Esophagus (tissue), 2 donors: Measurements from ENCODE around the gene MTMR2. TPM values are rescaled to one million over a fixed set of nuclear protein-coding genes. Genes with fewer than 3 reads are reported as not detected.
"Not testable (repeated sequence)": the region's sequence is repeated elsewhere in the genome, so short reads cannot be mapped to it uniquely, and the experiment has no call there.

Experiments
- H3K27ac ChIP-seq, 2 donors: one replicate each; pipeline ENCODE4 v1.5.1; 2013; ENCODE audit warnings: low read depth in 2 of 2, mild to moderate bottlenecking in 2 of 2, inconsistent platforms in 1 of 2, low read length in 1 of 2, moderate library complexity in 1 of 2
- H3K27me3 ChIP-seq, 2 donors: one replicate each; pipeline ENCODE4 v1.6.1; 2013; ENCODE audit warnings: low read length in 2 of 2, control low read depth in 1 of 2, mild to moderate bottlenecking in 1 of 2; ENCODE audit not compliant: insufficient read depth in 2 of 2, control insufficient read depth in 1 of 2
- H3K36me3 ChIP-seq, 2 donors: one replicate each; pipeline ENCODE4 v1.6.1; 2013; ENCODE audit warnings: low read length in 1 of 2; ENCODE audit not compliant: control insufficient read depth in 2 of 2, insufficient read depth in 2 of 2
- H3K4me1 ChIP-seq, 2 donors: one replicate each; pipeline ENCODE4 v1.6.1; 2013; ENCODE audit warnings: low read length in 1 of 2; ENCODE audit not compliant: control insufficient read depth in 2 of 2, insufficient read depth in 2 of 2
- H3K4me3 ChIP-seq, 2 donors: one replicate each; pipeline ENCODE4 v1.5.1; 2013; ENCODE audit warnings: low read length in 2 of 2, mild to moderate bottlenecking in 2 of 2, low read depth in 1 of 2, moderate library complexity in 1 of 2
- H3K9me3 ChIP-seq, 2 donors: one replicate each; pipeline ENCODE4 v1.6.1; 2013; ENCODE audit warnings: mild to moderate bottlenecking in 2 of 2, low read depth in 1 of 2, low read length in 1 of 2, moderate library complexity in 1 of 2; ENCODE audit not compliant: control insufficient read depth in 2 of 2, insufficient read depth in 1 of 2
- WGBS, 2 donors: extraction: QIAGEN DNeasy Blood & Tissue Kit; methylation state at CpG; one replicate each; pipeline ENCODE4 v1.1.7; 2013; 5-methylcytosine and 5-hydroxymethylcytosine counted together
- polyA plus RNA-seq, 2 donors: library from polyadenylated mRNA; stranded (reverse); fragments of 200-250 nt; gene quantifications; one replicate each; pipeline ENCODE4 v1.2.3, GENCODE V29; 2013
- donor health status: healthy with polysubstance abuse.
- donor health status: Bipolar disorder and iron deficiency.

MTMR2 gene
- polyA plus RNA-seq, 2 donors, result 5.6 to 10.0 TPM

- WGBS, 2 donors, result 96 to 97% methylated on average over 4 of the region's 4 CpGs
- not testable (repeated sequence) for H3K9me3 ChIP-seq, H3K36me3 ChIP-seq, H3K4me3 ChIP-seq, H3K27me3 ChIP-seq, H3K4me1 ChIP-seq, H3K27ac ChIP-seq
Observed at GRCh38 chr11:95811052-95811451, 112.9 kb downstream of the MTMR2 start.

DNA sequence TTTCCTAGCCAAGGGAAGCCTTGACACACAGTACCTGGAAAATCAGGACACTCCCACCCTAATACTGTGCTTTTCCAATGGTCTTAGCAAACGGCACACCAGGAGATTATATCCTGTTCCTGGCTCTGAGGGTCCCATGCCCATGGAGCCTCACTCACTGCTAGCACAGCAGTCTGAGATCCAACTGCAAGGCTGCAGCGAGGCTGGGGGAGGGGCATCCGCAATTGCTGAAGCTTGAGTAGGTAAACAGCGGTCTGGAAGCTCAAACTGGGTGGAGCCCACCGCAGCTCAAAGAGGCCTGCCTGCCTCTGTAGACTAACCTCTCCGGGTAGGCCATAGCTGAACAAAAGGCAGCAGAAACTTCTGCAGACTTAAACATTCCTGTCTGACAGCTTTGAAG lies 117.4 kb downstream of the MTMR2 start:
- H3K4me1 ChIP-seq, H3K4me3 ChIP-seq, H3K9me3 ChIP-seq, H3K36me3 ChIP-seq, H3K27me3 ChIP-seq, H3K27ac ChIP-seq: not testable (repeated sequence)
- 95% methylated on average over 6 of the region's 6 CpGs for WGBS, 2 donors

- 80 to 94% methylated on average over 2 of the region's 2 CpGs for WGBS, 2 donors
- H3K4me1 ChIP-seq, result no peaks in the 10 kb centered on the region
- peaks cover 0 to 2% of the 10 kb centered on the region in 2 donors for H3K36me3 ChIP-seq
Observed at GRCh38 chr11:95805869-95806268, 118.0 kb downstream of the MTMR2 start.

DNA sequence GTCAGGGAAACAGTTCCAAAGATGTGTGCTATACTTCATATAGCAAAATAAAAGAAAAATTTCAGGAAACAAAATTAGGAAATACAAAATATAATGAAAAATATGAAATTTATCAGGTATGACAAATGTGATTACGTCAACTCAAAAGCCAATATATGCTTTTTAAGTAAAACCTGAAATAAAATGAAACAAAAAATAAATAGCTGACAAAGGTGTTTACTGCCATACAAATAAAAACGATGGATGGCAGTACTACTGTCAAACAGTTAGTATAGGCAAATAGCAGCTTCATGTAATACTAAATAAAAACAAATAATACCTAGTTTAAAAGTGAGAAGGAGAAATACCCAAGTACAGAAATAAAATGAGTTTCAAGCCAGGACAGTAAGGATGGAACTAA lies 119.9 kb downstream of the MTMR2 start:
- 95 to 96% methylated on average over 2 of the region's 2 CpGs for WGBS, 2 donors
- Histone ChIP-seq H3K27me3 (no peaks in the 10 kb centered on the region), H3K27ac (no peak overlapping the region), H3K4me1 (no peaks in the 10 kb centered on the region), H3K9me3 (no peaks in the 10 kb centered on the region), H3K4me3 (no peak overlapping the region), H3K36me3 (peaks cover 0 to 2% of the 10 kb centered on the region in 2 donors)

More at GRCh38 chr11:95805869-95806268, 118.0 kb downstream of the MTMR2 start:
- H3K9me3 ChIP-seq, result no peaks in the 10 kb centered on the region
- H3K27me3 ChIP-seq, result no peaks in the 10 kb centered on the region
- H3K27ac ChIP-seq, result no peak overlapping the region
- H3K4me3 ChIP-seq, result no peak overlapping the region

GRCh38 chr11:95802806-95803205 lies 121.1 kb downstream of the MTMR2 start:
- Histone ChIP-seq H3K4me1 (no peaks in the 10 kb centered on the region), H3K9me3 (no peaks in the 10 kb centered on the region), H3K36me3 (peaks cover 0 to 2% of the 10 kb centered on the region in 2 donors), H3K27me3 (no peaks in the 10 kb centered on the region), H3K27ac (no peak overlapping the region), H3K4me3 (no peak overlapping the region)
- 99 to 100% methylated on average over 1 of the region's 1 CpG for WGBS, 2 donors

DNA sequence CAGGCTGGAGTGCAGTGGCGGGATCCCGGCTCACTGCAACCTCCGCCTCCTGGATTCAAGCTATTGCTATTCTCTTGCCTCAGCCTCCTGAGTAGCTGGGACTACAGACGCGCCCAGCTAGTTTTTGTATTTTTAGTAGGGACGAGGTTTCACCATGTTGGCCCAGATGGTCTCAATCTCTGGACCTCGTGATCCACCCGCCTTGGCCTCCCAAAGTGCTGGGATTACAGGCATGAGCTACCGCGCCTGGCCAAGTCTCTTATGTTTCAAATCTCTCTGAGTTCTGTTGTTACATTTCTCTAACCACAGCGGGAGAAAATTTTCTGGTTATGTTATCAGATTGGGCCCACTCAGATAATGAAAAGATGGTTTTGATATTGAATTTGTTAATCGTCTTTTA lies 123.5 kb downstream of the MTMR2 start:
- Histone ChIP-seq H3K4me1 (no peaks in the 10 kb centered on the region), H3K36me3 (no peaks in the 10 kb centered on the region), H3K4me3 (no peak overlapping the region), H3K9me3 (no peaks in the 10 kb centered on the region), H3K27me3 (no peaks in the 10 kb centered on the region), H3K27ac (no peak overlapping the region)
- 91 to 94% methylated on average over 12 of the region's 12 CpGs for WGBS, 2 donors

DNA sequence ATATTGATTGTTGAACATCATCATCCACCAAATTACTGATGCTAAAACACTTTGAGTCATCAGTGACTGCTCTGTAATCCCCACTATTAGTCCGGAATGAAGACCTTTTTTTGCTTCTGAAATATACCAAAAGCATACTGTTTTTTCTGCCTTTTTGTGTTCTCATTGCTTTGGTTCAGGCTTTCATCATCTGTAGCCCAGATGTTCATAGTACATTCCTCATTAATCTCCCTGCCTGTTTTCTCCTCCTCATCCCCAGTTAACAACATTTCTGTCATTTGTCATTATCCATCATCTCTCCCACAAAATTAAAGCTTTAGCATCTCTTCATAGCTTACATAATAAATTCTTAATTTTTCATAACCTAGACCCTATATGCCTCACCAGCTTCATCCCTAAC lies 124.4 kb downstream of the MTMR2 start:
- Histone ChIP-seq H3K27ac (no peak overlapping the region), H3K27me3 (no peaks in the 10 kb centered on the region)
- 80 to 97% methylated on average over 1 of the region's 1 CpG for WGBS, 2 donors

DNA sequence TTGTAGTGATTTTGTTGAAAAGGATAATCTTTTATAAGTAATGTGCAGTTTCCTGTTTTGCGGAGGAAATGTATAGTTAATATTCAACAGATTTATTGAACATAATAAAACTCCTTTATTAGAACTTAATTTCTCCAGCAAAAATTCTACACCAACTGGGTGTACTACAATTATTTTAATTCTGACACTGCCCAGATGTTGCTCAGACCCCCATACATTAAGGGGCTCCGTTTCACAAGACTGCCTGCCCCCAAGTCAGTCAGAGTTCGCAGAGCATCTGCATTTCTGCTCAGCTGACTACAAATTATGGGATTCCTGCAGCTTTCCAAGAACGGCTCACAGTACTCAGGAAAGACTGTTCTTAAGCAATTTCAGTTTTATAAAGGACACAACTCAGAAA lies 127.4 kb downstream of the MTMR2 start:
- Histone ChIP-seq H3K4me1 (peaks cover 0 to 2% of the 10 kb centered on the region in 2 donors), H3K9me3 (no peaks in the 10 kb centered on the region), H3K36me3 (no peaks in the 10 kb centered on the region), H3K4me3 (no peak overlapping the region), H3K27ac (no peak overlapping the region), H3K27me3 (no peaks in the 10 kb centered on the region)
- WGBS, 2 donors, result 72 to 87% methylated on average over 4 of the region's 4 CpGs

More for the DNA sequence above, 124.4 kb downstream of the MTMR2 start:
- Histone ChIP-seq H3K4me3 (no peak overlapping the region), H3K36me3 (no peaks in the 10 kb centered on the region), H3K4me1 (no peaks in the 10 kb centered on the region), H3K9me3 (no peaks in the 10 kb centered on the region)

- Histone ChIP-seq H3K36me3 (no peaks in the 10 kb centered on the region), H3K4me1 (peaks cover 0 to 2% of the 10 kb centered on the region in 2 donors), H3K9me3 (no peaks in the 10 kb centered on the region), H3K27me3 (no peaks in the 10 kb centered on the region), H3K27ac (no peak overlapping the region), H3K4me3 (no peak overlapping the region)
- WGBS, 2 donors, result 71 to 96% methylated on average over 3 of the region's 3 CpGs
Observed at GRCh38 chr11:95795627-95796295, 128.1 kb downstream of the MTMR2 start.

GRCh38 chr11:95794086-95794485 lies 129.8 kb downstream of the MTMR2 start:
- 87 to 89% methylated on average over 5 of the region's 5 CpGs for WGBS, 2 donors
- Histone ChIP-seq H3K36me3 (no peaks in the 10 kb centered on the region), H3K9me3 (no peaks in the 10 kb centered on the region), H3K27ac (no peak overlapping the region), H3K4me3 (no peak overlapping the region), H3K4me1 (peaks cover 0 to 2% of the 10 kb centered on the region in 2 donors), H3K27me3 (no peaks in the 10 kb centered on the region)
